T-helper 2 cell treated with Interferon-gamma antibody and Interleukin-4, amounts not matched to agents 100 ng/mL and 5 ng/mL, for 36 hours (primary cell): ENCODE results near the gene TUBB2A. TPM values are rescaled to one million over a fixed set of nuclear protein-coding genes. Genes with fewer than 3 reads are reported as not detected.
"Not testable (repeated sequence)": the region's sequence is repeated elsewhere in the genome, so short reads cannot be mapped to it uniquely, and the experiment has no call there.

ENCODE experiments used
- intact Hi-C: fragments of 100-400 bp; cut with micrococcal nuclease; formaldehyde crosslinking; loops from one replicate; pipeline ENCODE4 v1.15.1; 2023
- total RNA-seq: library from RNA; stranded (reverse); gene quantifications from 2 replicates; pipeline ENCODE4 v1.2.3, GENCODE V29; 2022

TUBB2A gene
- 1.8 and 2.6 TPM in 2 replicates for total RNA-seq

DNA sequence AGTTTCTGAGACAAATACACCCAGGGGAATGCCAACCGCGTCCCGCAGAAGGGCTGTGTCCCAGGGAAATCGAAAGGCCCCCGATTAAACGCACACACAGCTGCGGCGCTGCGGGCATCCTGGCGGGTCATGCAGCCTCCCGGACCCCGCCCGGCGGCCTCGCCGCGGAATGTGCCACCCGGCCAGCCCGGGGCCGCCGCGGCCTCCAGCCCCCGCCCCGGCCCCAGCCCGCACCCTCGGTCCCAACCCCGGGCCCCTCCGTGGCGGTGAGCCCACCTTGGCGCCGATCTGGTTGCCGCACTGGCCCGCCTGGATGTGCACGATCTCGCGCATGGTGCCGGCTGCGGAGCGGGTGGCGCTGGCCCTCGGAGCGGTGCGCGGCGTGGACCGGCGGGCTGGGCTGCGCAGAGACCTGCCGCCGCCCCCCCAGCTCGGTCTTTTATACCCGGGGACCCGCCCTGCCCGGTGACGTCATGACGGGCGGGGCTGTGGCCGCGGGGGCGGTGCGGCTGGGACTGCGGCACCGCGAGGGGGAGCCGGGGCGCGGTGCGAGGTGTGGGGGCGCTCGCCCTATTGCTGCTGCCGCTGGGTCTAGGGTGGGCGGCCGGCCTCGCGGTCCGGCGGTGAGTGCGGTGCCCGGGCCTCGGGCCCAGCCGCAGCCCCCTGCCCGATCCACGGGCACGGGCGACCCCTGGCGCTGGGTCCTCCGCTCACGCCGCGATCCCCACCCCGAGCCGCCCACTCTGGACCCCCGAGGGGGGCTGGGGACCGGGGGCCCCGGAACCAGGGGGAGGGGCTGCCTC, at the start of gene TUBB2A:
TSS of gene TUBB2A (minus strand) at position 414 of the 803 bp plus-strand sequence. CDS start at position 333, 81 bp downstream.
- intact Hi-C loops: loop anchor here (1.0 to 5.0 kb wide), 5 partner anchors 39 to 390 kb away; partner anchors contain the start of genes BPHL, NQO2, PSMG4 and RIPK1

DNA sequence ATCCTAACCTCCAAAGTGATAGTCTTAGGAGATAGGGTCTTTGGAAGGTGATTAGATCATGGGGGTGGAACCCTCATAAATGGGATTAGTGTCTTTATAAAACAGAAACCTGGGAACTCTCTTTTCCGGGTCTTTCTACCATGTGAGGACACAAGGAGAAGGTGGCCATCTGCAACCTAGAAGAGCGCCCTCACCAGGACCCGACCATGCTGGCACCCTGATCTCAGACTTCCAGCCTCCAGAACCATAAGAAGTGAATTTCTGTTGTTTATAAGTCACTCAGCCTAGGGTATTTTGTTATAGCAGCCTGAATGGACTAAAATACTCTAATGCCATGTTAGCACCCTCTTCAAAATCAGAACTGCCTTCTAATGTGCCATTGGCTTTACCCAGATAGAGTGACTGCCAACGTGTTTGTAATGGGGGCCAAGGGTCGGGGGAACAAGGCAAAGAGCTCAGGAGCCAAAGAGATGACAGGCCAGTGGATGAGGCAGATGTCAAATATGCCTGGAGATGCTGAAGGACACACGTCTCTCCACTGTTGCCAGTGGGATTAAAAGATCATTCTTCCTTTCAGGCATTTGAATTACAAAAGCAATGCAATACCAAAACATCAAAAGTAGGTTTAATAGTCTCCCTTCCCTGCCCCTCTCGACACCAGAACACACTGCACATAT, 49.1 kb upstream of the TUBB2A start:
- intact Hi-C loops: no loop called here

DNA sequence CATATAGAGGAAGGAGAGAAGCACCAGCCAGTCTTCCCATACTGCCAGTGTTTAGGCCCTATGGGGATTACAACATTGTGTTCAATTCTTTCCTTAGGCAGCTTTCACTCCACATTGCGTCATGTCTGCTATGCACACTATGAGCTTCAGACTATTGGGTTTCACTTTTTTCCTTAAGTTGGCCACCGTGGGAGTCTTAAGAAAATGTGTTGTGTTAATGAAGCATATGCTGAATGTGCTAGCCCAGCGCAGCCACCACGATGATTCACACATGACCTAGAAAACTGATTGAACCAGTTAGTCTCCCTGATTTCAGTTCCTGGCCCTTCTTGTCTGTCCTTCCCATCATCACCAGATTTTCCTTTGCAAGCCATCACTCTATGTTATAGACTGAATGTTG, 48.6 kb upstream of the TUBB2A start:
- intact Hi-C loops: no loop called here

DNA sequence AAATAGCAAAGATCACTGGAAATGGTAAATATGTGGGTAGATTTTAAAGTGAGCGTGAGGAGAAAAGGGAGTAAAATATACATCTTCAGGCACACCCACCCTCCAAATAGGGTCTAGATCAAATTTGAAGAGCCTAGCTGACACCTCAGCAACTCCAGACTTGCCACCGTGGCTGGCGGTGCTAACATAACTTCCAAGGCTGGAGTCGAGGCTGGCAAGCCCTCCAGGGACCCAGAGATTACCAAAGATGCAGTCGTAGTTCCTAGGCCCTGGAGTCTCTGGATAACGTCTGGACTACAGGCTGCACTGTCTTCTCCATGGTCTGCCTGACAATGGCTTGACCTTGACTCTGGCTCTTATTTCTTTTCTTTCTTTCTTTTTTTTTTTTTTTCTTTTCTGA, 47.6 kb upstream of the TUBB2A start:
- intact Hi-C loops: no loop called here

DNA sequence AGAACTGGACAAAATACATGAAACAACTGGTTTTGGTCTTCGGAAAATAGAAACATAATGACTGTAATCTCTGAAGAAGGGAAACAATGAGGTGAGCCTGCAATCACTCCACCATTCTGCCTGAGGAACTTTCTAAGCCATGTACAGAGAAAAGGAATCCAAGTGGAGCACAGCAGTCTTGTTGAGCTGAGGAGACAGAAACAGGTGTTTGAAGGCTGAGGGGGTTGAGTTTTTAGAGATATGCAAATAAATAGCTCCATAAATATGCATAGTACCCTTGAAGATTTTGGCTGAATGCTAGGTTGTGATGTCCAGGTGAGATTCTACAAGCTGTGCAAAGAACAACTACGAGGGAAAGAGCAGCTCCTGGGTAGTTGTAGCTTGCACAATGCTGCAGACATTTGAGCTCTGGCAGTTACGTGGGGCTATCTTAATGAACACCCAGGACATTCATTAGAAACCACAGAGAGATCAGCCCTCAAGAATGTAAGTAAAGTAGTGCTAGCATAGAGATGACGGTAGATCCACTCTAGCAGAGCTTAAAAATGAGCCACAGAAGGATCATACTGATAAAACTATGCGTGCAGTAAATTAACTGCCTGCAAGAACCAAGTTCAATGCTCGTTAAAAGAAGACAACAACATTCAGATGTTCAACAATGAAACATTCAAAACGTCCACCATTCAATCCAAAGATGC, 45.8 kb upstream of the TUBB2A start:
- intact Hi-C loops: no loop called here

DNA sequence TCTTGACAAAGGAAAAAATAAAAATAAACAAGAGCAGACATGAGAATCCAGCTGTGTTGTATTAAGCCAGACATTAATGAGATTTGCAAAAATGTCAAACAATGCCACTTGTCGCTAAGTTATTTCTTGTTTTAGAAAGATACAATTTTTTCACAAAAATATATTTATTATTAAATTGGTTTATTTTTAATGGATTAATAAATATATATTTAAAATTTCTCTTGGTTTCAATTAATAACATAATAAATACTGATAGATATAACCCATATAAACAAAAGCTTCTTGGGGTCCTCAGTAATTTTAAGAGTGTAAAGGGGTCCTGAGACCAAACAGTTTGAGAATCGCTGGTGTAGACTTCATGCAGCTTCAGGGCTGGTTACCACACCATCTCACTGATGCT, 44.0 kb upstream of the TUBB2A start:
- intact Hi-C loops: no loop called here

DNA sequence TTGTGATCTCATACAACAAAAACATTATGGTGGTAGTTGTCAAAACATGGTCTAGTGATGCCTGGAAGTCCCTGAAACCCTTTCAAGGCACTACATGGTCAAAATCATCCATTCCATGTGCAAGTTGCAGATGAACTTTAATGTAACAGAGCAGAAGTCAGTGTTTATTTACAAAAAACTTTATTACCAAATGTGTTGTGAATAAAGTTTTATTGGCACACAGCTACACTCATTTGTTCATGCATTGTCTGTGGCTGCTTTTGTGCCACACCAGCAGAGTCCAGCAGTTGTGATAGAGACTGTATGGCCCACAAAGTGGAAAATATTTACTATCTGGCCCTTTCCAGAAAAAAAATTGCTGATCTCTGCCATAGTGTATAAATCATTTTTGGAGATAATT, 43.3 kb upstream of the TUBB2A start:
- intact Hi-C loops: no loop called here

DNA sequence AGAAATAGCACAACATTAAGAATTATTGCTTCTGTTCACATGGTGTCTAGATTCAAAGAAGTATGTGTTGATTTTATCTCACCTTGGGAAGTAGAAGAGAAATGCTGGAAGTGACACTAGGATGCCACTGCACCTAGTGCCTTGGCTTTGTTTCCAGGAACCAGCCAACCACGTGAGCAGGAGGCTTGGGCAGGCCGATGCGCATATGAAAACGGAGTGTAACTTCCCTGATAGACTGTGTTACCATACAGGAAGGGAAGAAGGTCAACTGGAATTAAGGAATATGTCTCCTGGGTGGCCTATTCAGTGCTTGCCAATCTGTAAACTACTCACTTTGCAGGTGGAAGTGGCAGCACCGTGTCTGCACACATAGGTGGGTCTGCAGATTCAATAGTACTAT, 42.0 kb upstream of the TUBB2A start:
- intact Hi-C loops: no loop called here

DNA sequence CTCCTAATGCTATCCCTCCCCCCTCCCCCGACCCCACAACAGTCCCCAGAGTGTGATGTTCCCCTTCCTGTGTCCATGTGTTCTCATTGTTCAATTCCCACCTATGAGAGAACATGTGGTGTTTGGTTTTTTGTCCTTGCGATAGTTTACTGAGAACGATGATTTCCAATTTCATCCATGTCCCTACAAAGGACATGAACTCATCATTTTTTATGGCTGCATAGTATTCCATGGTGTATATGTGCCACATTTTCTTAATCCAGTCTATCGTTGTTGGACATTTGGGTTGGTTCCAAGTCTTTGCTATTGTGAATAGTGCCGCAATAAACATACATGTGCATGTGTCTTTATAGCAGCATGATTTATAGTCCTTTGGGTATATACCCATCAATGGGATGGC, 40.4 kb upstream of the TUBB2A start:
- intact Hi-C loops: not testable (repeated sequence)

DNA sequence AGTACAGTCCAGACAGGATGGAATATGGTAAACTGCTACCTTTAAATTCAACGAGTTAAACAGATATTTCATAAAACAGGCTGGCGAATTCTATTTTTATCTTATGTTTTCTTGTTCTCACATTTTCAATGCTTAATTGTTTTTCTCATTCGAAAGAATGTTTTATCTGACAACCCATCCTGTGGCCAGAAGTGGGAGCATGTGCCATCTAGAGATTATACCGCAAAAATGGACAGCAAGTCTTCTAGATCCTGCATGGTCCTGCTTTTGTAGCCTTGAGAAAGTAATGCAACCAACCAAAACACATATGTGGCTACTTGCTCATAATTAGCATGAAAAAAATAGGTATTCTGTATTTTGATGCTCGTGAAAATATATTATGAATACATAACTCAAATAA, 39.4 kb upstream of the TUBB2A start:
- intact Hi-C loops: no loop called here

DNA sequence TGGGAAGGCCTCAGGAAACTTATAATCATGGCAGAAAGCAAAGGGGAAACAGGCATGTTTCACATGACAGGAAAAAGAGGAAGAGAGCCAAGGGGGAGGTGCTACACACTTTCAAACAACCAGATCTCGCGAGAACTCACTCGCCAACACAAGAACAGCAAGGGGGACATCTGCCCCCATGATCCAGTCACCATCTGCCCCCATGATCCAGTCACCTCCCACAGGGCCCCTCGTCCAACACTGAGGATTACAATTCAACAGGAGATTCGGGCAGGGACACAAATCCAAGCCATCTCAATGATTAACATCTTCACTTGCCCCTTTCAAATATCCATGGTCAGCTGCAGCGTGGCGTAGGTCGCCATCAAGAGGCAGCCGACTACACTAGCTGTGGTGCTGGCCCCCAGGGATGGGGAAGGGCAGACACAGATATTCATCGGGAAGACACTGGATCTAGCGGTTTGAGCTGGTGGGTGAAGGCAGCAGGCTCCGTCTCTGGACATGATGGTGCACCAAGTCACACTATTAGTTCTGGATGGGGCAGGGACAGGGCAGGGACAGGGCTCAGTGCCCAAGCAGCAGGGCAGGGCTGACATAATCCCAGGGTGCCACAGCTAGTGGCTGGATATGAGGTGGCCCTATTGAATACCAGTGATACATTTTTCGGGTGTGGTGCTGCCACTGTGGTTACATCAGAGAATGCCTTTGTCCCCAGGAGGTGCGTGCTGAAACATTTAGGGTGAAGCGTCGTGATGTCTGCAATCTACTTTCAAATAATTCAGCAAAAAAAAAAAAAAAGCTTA, 38.6 kb upstream of the TUBB2A start:
- intact Hi-C loops: no loop called here

DNA sequence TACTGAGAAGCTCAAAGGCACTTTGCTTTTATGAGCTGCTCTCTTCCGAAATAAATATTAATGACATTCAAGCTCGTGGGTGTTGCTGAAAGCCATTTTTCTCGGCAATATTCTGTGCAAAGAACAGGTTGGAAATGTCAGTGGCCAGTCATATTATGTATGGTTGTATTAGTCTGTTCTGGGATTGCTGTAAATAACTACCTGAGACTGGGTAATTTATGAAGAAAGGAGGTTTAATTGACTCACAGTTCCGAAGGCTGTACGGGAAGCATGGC, 38.0 kb upstream of the TUBB2A start:
- intact Hi-C loops: no loop called here

DNA sequence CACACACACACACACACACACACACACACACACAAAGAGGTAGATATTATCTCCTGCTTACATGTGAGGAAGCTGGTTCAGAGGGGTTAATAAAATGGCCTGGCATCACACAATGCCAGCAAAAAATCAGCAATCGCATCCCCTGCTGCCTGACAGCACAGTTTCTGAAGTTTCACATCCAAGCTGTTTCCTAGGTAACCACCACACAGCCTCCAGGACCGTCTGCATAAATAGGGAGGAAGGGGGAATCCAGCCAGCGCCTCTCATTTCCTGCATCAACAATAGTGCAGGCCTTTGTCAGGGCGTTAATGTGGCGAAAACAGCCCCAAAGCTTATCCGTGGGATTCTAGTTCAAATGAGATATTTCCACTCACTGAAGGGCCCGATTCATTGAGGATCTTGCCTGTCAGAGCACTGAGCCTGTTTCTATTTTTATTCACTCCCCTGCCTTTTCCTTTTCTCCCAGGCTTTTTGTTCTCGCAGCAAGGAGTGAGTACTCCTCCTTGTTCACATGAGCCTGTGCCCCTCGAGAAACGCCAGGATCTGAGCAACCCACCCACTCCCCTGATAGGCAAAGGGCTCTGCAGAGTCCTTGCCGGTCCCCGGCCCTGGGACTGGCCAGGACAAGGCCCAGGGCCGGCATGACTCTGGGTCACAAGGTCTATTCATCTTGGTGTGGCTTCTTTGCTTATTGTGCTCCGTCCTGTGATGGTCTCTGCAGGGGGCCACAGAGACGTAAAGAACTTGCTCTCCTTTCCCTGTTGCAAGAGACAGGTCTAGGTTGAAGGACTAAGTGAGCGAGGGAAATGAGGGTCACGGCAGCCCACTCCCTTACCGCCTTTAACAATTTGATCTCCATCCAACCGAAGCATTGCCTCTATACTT, 37.4 kb upstream of the TUBB2A start:
- intact Hi-C loops: no loop called here

DNA sequence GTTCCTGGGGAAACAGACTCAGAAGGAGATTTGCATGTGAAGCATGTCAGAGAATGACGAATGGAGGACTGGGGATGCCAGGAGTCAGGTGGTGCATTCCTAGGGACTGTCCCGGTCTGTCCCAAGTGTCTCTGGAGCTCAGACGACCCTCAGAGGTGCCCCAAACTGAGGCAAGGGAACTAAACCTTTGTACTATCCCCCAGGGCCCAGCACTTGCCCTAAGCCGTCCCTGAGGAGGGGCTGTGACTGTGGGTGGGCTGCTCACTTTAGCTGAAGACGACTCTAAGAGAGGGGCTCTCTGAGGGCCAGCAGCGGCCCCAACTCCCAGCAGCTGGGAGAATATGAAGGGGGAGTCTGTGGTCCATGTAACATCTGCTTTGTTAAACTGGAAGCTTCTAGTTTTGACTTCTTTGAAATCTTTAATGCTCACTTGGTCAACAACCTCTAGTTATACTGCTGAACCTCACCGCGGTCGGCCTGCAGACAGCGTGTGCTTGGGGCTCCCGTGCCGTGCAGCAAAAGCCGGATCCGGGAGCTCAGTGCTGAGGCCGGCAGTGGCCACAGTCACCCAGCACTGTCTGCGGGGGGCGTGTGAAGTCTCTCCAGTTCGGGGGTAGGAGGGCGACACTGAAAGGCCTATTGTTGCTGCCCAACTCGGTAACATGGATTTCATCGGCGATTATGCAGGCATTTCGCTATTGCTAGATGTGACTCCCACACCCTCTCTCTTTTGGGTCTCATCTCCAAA, 35.9 kb upstream of the TUBB2A start:
- intact Hi-C loops: no loop called here

DNA sequence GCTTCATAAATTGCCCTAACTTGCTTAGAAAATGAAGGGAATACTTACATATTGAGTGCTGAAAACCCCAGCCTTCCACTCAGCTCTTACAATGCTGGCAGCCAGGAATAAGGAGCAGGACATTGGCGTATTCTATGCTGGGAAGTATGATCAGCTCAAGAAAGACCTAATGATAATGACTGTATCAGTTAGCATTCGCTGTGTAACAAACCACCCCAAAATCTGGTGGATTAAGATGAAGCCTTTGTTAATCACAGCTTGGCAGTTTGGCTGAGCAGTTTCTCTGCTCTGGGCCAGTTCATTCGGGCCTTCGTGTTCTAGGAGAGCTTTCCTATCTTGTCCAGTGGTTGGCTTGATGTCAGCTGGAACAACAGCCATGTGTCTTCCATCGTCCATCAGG, 33.4 kb upstream of the TUBB2A start:
- intact Hi-C loops: no loop called here

DNA sequence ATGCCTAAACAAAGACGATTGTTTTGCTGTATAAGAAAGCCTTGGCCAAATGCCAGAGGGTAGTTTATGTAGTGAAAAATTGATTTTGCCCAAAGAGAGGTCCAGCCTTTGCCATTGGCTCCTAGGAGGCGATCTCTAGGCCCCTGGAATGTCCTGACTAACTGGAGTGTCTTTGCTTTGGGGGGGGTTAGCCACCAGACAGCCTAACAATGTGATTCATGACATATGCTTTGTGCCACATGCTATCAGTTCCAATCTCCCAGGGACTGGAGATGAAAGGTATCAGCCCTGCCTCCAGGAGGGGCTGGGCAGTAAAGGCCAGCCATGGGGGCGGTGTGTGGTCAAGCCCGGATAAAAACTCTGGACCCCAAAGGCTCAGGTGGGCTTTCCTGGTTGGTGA, 32.7 kb upstream of the TUBB2A start:
- intact Hi-C loops: no loop called here

DNA sequence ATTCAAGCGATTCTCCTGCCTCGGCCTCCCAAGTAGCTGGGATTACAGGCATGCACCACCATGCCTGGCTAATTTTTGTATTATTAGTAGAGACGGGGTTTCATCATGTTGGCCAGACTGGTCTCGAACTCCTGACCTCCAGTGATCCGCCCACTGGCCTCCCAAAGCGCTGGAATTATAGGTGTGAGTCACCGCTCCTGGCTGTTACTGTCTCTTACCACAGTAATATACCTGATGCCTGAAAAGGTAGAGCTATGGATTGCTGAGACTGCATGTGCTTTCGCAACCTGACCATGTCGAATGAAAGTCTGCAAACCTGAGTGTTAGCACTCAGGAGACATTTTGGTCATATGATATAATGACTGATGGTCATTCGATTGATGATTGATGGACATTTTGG, 31.8 kb upstream of the TUBB2A start:
- intact Hi-C loops: not testable (repeated sequence)

DNA sequence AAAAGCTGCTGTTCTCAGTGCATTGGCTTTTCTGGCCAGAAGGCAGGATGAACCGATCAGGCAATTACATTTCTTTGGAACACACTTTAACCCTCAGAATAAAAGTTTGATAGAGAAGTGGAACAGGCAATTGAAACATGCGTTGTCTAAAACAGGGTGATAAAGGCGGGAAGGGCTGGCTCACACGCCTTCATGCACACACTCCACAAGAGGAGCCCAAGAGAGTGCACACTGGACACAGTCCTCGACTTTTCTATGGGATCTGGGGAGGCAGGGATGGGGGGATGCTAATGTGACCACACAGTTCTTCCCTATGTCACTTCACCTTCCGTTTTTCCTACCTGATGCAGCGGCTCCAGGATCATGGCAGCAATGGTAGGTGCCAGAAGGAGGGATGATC, 30.9 kb upstream of the TUBB2A start:
- intact Hi-C loops: no loop called here

DNA sequence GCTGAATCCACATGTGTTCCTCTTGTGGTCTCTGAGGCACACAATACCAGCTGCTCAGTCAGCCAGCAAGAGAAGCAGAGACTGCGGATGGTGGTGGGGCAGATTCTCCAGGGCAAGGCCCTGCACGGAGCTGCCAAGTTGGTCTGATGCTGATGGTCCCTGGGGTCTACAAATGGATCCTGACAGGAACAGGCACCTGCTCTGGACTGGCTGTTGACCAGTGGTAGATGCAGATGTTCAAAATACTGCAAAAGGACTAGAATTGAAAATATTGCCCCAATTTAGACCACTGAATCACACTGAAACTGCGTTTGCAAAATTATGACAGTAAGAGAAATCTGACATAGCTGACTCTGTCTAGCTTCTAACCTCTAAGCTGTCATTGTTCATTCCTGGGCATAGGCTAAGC, 29.6 kb upstream of the TUBB2A start:
- intact Hi-C loops: no loop called here

DNA sequence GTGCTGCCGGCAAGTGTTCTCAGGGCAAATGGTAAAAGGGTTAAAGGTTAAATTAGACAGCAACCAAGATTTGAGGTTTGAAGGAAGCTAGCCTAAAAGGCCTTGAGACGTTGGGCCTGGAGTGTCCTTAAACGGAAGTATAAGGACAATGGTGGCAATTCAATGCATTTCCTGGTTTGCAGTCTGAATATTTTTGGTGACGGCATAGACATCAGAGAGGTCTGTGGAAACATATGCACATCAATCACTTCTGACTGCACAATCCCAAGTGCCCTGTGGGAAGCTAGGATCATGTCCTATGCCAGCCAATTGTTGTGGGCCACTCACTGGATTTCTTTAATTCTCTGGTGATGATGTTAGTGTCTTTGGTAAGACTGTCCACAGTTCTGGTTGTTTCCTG, 25.7 kb upstream of the TUBB2A start:
- intact Hi-C loops: no loop called here
